ENCODE results near the gene VPS51.

The VPS51 gene

GRCh38 chr11:65110354-65110861 is 14.4 kb downstream of the VPS51 start:
- TF ChIP-seq, protein P1, sequence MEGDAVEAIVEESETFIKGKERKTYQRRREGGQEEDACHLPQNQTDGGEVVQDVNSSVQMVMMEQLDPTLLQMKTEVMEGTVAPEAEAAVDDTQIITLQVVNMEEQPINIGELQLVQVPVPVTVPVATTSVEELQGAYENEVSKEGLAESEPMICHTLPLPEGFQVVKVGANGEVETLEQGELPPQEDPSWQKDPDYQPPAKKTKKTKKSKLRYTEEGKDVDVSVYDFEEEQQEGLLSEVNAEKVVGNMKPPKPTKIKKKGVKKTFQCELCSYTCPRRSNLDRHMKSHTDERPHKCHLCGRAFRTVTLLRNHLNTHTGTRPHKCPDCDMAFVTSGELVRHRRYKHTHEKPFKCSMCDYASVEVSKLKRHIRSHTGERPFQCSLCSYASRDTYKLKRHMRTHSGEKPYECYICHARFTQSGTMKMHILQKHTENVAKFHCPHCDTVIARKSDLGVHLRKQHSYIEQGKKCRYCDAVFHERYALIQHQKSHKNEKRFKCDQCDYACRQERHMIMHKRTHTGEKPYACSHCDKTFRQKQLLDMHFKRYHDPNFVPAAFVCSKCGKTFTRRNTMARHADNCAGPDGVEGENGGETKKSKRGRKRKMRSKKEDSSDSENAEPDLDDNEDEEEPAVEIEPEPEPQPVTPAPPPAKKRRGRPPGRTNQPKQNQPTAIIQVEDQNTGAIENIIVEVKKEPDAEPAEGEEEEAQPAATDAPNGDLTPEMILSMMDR (IDR thresholded peaks at IDR 0.05; ENCODE audit: borderline replicate concordance, insufficient read depth, low read depth, low read length) = peak; percentile 97

GRCh38 chr11:65111159-65111743 is 15.2 kb downstream of the VPS51 start:
- H3K4me3 ChIP-seq (ENCODE audit: low read depth, low read length) = no peak overlapping the region
- TF ChIP-seq, protein P1 (IDR thresholded peaks at IDR 0.05; ENCODE audit: borderline replicate concordance, insufficient read depth, low read depth, low read length) = no peak

More at GRCh38 chr11:65110354-65110861, 14.4 kb downstream of the VPS51 start:
- H3K4me3 ChIP-seq (ENCODE audit: low read depth, low read length) = no peak overlapping the region

- H3K4me3 ChIP-seq (ENCODE audit: low read depth, low read length) = peak within 1 kb of the TSS; percentile 70
- TF ChIP-seq, protein P1 (IDR thresholded peaks at IDR 0.05; ENCODE audit: borderline replicate concordance, insufficient read depth, low read depth, low read length) = no peak
Observed at GRCh38 chr11:65111744-65112545, 15.9 kb downstream of the VPS51 start, which contains the start of gene TM7SF2. TSS of gene TM7SF2 (plus strand) at chr11:65111872. CDS start at chr11:65112016, 144 bp downstream.

DNA sequence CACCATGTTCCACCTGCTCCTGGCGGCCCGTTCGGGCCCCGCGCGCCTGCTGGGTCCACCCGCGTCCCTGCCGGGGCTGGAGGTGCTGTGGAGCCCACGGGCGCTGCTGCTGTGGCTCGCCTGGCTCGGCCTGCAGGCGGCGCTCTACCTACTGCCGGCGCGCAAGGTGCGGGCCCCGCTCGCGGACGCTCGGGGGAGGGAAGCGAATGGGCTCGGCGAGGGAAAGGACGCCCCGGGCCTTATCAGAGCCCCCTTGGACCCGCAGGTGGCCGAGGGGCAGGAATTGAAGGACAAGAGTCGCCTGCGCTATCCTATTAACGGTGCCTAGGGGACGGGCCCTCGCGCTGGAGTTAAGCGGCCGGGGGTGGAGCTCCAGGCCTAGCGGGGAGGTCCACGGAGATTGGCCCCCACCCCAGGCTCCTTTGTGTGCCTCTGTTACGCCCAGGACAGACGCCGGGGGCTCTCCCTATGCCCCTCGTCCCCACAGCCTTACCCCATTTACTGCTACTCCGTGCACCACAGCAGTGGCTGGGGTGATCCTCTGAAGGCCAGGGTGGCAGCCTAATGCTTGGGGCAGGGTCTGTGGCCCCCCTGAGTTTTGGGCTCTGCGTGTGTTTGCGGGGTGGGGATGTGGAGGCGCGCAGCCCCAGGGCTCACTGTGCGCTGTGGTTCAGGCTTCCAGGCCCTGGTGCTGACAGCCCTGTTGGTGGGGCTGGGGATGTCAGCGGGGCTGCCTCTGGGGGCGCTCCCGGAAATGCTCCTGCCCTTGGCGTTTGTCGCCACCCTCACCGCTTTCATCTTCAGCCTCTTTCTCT is 16.7 kb downstream of the VPS51 start:
- H3K4me3 ChIP-seq (ENCODE audit: low read depth, low read length) = peak overlapping the region; percentile 70
- TF ChIP-seq, protein P1 (IDR thresholded peaks at IDR 0.05; ENCODE audit: borderline replicate concordance, insufficient read depth, low read depth, low read length) = peak; percentile 98

GRCh38 chr11:65113361-65113756 is 17.3 kb downstream of the VPS51 start:
- TF ChIP-seq, protein P1 (IDR thresholded peaks at IDR 0.05; ENCODE audit: borderline replicate concordance, insufficient read depth, low read depth, low read length) = no peak
- no peak overlapping the region for H3K4me3 ChIP-seq (ENCODE audit: low read depth, low read length)

DNA sequence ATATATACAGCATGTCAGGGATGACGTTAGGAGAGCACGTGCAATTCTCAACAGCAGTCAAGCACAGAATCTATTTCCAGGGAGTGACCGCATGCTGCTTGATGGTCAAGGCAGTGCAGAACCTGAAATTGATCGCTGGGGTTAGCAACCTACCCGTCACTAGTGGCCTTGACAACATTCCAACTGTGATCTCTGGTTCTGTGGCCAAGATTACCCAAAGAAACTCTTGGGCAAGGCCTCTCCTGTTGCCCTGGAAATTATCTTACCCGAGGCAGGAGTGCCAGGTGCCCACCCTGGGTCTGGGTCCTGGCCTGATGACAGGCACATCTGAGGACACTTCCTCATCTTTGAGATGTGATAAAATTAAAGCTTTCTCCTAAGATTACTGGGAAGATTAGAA is 17.8 kb downstream of the VPS51 start:
- no peak overlapping the region for H3K4me3 ChIP-seq (ENCODE audit: low read depth, low read length)
- TF ChIP-seq, protein P1 (IDR thresholded peaks at IDR 0.05; ENCODE audit: borderline replicate concordance, insufficient read depth, low read depth, low read length) = no peak

Data from GM12875 (cell line).